ENCODE results near the gene C15orf62.
A peak's percentile ranks its signal among the peaks of the same experiment; 100 is the strongest.

C15orf62 gene

DNA sequence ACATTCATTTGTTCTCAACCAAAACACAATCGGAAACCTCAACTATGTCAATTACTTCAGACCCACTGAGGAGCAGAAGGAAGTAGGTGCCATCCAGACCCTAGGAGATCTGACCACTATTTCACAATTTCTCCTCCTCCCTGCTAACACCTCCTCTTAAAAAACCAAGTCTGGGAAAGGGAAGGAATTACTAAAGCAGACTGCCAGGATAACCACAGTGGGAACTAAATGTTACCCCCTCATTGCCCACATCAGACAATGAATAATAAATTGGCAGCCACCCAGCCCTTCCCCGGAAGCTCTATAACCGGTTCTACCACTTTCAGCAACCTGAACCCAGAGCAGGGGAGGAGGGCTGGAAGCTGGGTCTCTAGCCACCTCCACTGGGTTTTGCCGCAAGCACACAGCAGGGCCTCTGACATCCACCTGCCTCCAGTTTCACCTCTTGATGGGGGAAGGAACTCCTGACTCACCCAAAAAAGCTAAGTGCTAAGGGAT is 17.6 kb downstream of the C15orf62 start:
- H3K36me3 ChIP-seq (ENCODE audit: control insufficient read depth, low read depth, low read length), result no peaks in the 10 kb centered on the region
- H3K9ac ChIP-seq (ENCODE audit: low read length), result peak overlapping the region; percentile 8
- H3K27me3 ChIP-seq (ENCODE audit: control insufficient read depth, insufficient read depth, low read length), result no peaks in the 10 kb centered on the region
- no peak overlapping the region for H3K27ac ChIP-seq (ENCODE audit: low read length)
- no peaks in the 10 kb centered on the region for H3K9me3 ChIP-seq (ENCODE audit: control insufficient read depth, low read depth, low read length)
- H3K4me1 ChIP-seq (ENCODE audit: control insufficient read depth, low read depth, low read length), result peaks cover 24% of the 10 kb centered on the region
- H3K4me3 ChIP-seq (ENCODE audit: low read length), result peak overlapping the region; percentile 42

DNA sequence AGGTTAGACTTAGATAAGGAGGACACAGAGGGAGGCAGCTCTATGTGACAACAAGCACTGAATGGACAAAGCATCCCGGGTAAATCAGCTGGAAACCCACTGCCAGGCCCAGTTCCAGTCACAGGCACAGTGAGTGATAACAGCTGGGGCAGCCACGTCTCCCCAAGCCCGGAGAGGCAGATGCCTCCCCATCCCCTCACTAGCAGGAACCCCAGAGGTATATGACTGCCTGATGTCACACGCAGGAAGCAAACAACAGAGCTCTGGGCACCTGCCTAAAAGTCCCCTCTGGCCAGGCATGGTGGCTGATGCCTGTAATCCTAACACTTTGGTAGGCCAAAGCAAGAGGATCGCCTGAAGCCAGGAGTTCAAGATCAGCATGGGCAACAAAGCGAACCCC is 18.2 kb downstream of the C15orf62 start:
- H3K9ac ChIP-seq (ENCODE audit: low read length), result no peak overlapping the region
- H3K9me3 ChIP-seq (ENCODE audit: control insufficient read depth, low read depth, low read length), result no peaks in the 10 kb centered on the region
- H3K36me3 ChIP-seq (ENCODE audit: control insufficient read depth, low read depth, low read length), result no peaks in the 10 kb centered on the region
- peak overlapping the region; percentile 26 for H3K4me3 ChIP-seq (ENCODE audit: low read length)
- H3K4me1 ChIP-seq (ENCODE audit: control insufficient read depth, low read depth, low read length), result peaks cover 24% of the 10 kb centered on the region
- no peaks in the 10 kb centered on the region for H3K27me3 ChIP-seq (ENCODE audit: control insufficient read depth, insufficient read depth, low read length)
- H3K27ac ChIP-seq (ENCODE audit: low read length), result no peak overlapping the region

DNA sequence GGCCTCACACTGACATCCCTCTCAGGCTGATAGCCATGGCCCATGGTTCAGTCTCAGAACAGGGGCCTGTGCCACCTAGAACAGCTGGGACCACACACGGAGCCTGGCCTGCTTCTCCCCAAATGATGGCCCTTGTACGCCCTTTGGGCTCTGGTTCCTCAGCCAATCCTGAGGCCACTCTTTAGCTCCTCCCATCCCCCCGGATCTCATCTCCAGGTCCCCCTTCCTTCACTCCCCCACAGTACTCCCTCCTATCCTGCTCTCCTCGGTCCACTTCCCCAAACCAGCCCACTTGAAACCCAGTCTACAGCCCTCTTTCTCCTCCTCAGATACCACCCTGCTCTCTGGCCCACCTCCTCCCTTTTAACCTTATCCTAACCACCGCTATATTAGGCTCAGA is 19.3 kb downstream of the C15orf62 start:
- H3K4me1 ChIP-seq (ENCODE audit: control insufficient read depth, low read depth, low read length), result peaks cover 24% of the 10 kb centered on the region
- H3K9ac ChIP-seq (ENCODE audit: low read length), result no peak overlapping the region
- no peak overlapping the region for H3K27ac ChIP-seq (ENCODE audit: low read length)

DNA sequence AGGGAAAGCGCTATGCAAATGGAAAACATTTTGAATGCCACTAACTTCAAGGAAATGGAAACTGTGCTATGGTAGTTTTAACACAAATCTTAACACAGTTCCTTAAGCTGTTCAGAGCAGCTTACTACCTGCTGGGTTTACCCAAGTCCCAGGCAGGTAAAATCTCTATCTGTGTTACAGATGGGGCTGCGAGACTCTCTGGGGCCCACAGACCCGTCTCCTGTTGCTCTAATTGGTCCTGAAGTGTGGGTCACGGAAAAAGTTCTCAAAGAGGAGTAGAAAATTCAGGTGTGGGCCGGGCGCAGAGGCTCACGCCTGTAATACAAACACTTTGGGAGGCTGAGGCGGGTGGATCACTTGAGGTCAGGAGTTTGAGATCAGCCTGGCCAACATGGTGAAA is 20.2 kb downstream of the C15orf62 start:
- Histone ChIP-seq H3K4me1 (ENCODE audit: control insufficient read depth, low read depth, low read length) (peaks cover 24% of the 10 kb centered on the region), H3K27me3 (ENCODE audit: control insufficient read depth, insufficient read depth, low read length) (no peaks in the 10 kb centered on the region), H3K27ac (ENCODE audit: low read length) (no peak overlapping the region), H3K9ac (ENCODE audit: low read length) (no peak overlapping the region), H3K4me3 (ENCODE audit: low read length) (no peak overlapping the region), H3K9me3 (ENCODE audit: control insufficient read depth, low read depth, low read length) (no peaks in the 10 kb centered on the region), H3K36me3 (ENCODE audit: control insufficient read depth, low read depth, low read length) (no peaks in the 10 kb centered on the region)

More for the DNA sequence above, 19.3 kb downstream of the C15orf62 start:
- Histone ChIP-seq H3K27me3 (ENCODE audit: control insufficient read depth, insufficient read depth, low read length) (no peaks in the 10 kb centered on the region), H3K36me3 (ENCODE audit: control insufficient read depth, low read depth, low read length) (no peaks in the 10 kb centered on the region), H3K4me3 (ENCODE audit: low read length) (no peak overlapping the region), H3K9me3 (ENCODE audit: control insufficient read depth, low read depth, low read length) (no peaks in the 10 kb centered on the region)

DNA sequence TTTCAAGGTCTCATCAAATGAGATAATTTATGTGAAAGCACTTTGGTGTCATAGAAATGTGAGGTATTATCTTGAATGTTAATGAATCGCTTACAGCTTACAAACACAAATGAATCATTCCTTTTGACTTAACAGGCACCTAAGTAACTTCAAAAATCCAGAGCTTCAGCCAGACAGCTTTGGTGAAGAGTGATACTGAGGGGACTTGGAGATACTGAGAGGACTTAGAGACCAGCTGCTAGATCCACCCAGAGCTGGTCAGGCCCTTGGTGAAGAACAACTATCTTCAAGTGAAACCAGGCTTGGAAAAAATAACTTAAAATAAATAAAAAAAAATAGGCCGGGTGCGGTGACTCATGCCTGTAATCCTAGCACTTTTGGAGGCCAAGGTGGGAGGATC is 20.9 kb downstream of the C15orf62 start:
- H3K4me3 ChIP-seq (ENCODE audit: low read length), result no peak overlapping the region
- H3K9ac ChIP-seq (ENCODE audit: low read length), result no peak overlapping the region
- H3K27me3 ChIP-seq (ENCODE audit: control insufficient read depth, insufficient read depth, low read length), result no peaks in the 10 kb centered on the region
- peaks cover 20% of the 10 kb centered on the region for H3K4me1 ChIP-seq (ENCODE audit: control insufficient read depth, low read depth, low read length)
- H3K36me3 ChIP-seq (ENCODE audit: control insufficient read depth, low read depth, low read length), result no peaks in the 10 kb centered on the region
- no peaks in the 10 kb centered on the region for H3K9me3 ChIP-seq (ENCODE audit: control insufficient read depth, low read depth, low read length)
- H3K27ac ChIP-seq (ENCODE audit: low read length), result no peak overlapping the region

DNA sequence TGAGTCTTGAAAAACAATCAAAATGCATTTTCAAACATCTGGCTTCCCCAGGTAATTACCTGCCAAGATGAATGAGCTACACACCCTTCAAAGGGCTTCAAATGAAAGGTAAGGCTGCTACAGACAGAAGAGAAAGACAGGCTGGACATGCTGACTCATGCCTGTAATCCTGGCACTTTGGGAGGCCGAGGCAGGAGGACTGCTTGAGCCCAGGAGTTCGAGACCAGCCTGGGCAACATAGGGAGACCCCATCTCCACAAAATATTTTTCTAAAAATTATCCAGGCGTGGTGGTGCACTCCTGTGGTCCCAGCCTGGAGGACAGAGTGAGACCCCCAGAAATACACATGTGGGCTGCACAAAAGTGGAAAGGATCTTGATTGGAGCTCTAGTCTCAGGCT is 22.6 kb downstream of the C15orf62 start:
- H3K36me3 ChIP-seq (ENCODE audit: control insufficient read depth, low read depth, low read length), result no peaks in the 10 kb centered on the region
- H3K27ac ChIP-seq (ENCODE audit: low read length), result no peak overlapping the region
- no peak overlapping the region for H3K9ac ChIP-seq (ENCODE audit: low read length)
- no peak overlapping the region for H3K4me3 ChIP-seq (ENCODE audit: low read length)
- peaks cover 17% of the 10 kb centered on the region for H3K4me1 ChIP-seq (ENCODE audit: control insufficient read depth, low read depth, low read length)
- H3K27me3 ChIP-seq (ENCODE audit: control insufficient read depth, insufficient read depth, low read length), result no peaks in the 10 kb centered on the region
- no peaks in the 10 kb centered on the region for H3K9me3 ChIP-seq (ENCODE audit: control insufficient read depth, low read depth, low read length)

DNA sequence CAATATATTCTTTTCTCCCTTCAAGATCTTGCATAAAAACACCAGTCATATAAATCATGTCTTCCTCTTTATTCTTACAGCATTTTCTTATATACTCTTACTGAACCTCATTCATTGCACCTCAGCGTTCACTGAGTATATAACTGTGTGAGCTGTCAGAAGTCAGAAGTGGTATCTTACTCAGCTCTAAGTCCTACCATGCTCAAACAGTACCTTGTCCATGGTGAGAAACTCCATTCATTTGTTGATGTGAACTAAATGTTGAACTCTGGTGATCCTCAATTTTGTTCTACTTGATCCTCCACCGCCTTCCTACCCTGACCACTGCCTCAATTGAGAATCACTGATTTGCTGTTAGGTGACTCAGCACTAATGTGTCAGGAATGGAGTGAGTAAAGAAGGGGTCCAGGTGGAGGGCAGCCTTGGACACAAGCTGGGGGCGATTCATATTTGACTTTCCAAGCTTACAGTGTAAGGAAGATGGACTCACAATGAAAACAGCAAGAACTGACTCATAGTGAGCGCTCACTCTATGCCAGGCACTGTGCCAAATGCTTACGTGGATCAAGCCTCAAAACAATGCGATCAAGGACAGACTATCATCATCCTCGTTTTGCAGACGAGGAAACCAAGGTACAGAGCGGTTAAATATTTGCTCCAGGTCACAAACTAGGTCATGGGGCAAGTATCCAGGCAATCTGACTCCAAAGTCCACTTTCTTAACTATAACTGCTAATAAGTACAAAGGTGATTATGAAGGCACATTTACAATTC is 23.6 kb downstream of the C15orf62 start:
- no peak overlapping the region for H3K9ac ChIP-seq (ENCODE audit: low read length)
- H3K4me1 ChIP-seq (ENCODE audit: control insufficient read depth, low read depth, low read length), result peaks cover 16% of the 10 kb centered on the region
- no peaks in the 10 kb centered on the region for H3K36me3 ChIP-seq (ENCODE audit: control insufficient read depth, low read depth, low read length)
- H3K9me3 ChIP-seq (ENCODE audit: control insufficient read depth, low read depth, low read length), result no peaks in the 10 kb centered on the region
- H3K4me3 ChIP-seq (ENCODE audit: low read length), result no peak overlapping the region
- H3K27me3 ChIP-seq (ENCODE audit: control insufficient read depth, insufficient read depth, low read length), result no peaks in the 10 kb centered on the region
- no peak overlapping the region for H3K27ac ChIP-seq (ENCODE audit: low read length)

DNA sequence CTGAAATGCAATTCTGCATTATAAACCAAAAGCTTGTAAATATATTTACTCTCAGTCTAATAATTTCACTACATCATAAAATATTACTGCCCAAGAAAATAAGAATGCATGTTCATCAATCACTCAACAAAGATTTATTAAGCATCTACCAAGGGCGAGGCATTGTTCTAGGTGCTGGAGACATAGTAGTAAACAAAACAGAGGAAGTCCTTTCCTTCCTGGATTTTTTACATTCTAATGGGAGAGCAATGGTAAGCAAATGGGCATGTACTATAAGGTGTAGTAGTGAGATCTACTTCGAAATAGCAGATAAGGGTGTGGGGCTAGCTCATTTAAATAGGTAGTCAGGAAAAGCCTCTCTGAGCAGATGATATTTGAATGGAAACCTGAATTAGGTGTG is 26.3 kb downstream of the C15orf62 start:
- Histone ChIP-seq H3K4me1 (ENCODE audit: control insufficient read depth, low read depth, low read length) (peaks cover 22% of the 10 kb centered on the region), H3K27ac (ENCODE audit: low read length) (no peak overlapping the region), H3K4me3 (ENCODE audit: low read length) (no peak overlapping the region), H3K27me3 (ENCODE audit: control insufficient read depth, insufficient read depth, low read length) (no peaks in the 10 kb centered on the region), H3K9me3 (ENCODE audit: control insufficient read depth, low read depth, low read length) (no peaks in the 10 kb centered on the region), H3K36me3 (ENCODE audit: control insufficient read depth, low read depth, low read length) (no peaks in the 10 kb centered on the region), H3K9ac (ENCODE audit: low read length) (no peak overlapping the region)

DNA sequence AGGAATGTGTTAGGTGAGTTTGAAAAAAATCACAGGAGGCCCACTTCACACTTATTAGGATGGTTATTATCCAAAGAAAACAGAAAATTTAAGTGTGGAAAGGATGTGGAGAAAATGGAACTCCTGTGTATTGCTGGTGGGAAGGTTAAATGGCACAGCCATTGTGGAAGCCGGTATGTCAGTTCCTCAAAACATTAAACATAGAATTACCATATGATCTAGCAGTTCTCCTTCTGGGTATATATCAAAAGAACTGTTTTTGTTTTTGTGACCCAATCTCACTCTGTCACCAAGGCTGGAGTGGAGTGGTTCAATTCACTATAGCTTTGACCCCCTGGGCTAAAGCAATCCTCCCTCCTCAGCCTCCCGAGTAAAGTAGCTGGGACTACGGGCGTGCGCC is 26.7 kb downstream of the C15orf62 start:
- Histone ChIP-seq H3K36me3 (ENCODE audit: control insufficient read depth, low read depth, low read length) (no peaks in the 10 kb centered on the region), H3K4me1 (ENCODE audit: control insufficient read depth, low read depth, low read length) (peaks cover 22% of the 10 kb centered on the region), H3K4me3 (ENCODE audit: low read length) (no peak overlapping the region), H3K27ac (ENCODE audit: low read length) (no peak overlapping the region), H3K27me3 (ENCODE audit: control insufficient read depth, insufficient read depth, low read length) (no peaks in the 10 kb centered on the region), H3K9ac (ENCODE audit: low read length) (no peak overlapping the region), H3K9me3 (ENCODE audit: control insufficient read depth, low read depth, low read length) (no peaks in the 10 kb centered on the region)

DNA sequence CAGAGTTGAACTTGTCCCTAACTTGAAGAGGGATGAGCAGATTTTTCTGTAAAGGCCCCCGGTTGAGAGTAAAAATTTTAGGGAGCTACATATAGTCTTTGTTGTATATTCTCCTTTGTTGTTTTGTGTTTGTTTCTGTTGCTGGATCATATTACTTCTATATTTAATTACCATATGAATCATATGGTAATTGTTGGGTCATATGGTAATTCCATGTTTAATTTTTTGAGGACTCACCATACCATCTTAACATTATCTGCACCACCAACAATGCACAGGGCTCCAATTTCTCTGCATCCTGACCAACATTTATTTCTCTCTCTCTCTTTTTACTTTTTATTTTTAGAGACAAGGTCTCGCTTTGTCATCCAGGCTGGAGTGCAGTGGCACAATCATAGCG is 29.7 kb downstream of the C15orf62 start:
- H3K4me3 ChIP-seq (ENCODE audit: low read length), result no peak overlapping the region
- no peaks in the 10 kb centered on the region for H3K9me3 ChIP-seq (ENCODE audit: control insufficient read depth, low read depth, low read length)
- no peaks in the 10 kb centered on the region for H3K36me3 ChIP-seq (ENCODE audit: control insufficient read depth, low read depth, low read length)
- no peak overlapping the region for H3K27ac ChIP-seq (ENCODE audit: low read length)
- H3K9ac ChIP-seq (ENCODE audit: low read length), result no peak overlapping the region
- no peaks in the 10 kb centered on the region for H3K27me3 ChIP-seq (ENCODE audit: control insufficient read depth, insufficient read depth, low read length)
- H3K4me1 ChIP-seq (ENCODE audit: control insufficient read depth, low read depth, low read length), result peaks cover 22% of the 10 kb centered on the region

DNA sequence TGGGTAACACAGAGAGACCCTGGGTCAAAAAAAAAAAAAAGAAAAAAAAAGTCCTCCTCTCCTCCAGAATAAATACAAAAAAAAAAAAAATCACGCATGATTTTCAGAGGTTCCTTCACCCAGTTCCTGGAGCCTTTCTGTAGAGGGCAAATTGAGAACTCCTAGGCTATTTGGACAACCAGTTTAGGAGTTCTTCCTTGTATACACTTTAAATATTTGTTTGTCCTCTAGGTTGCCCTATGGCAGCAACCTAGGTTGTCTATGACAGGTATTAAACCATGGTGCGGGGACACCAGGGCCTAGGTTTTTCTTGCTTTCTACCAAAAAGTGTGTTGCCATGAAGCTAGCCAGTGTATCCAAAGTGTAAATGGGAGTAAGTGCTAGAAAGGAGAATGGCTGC is 33.3 kb downstream of the C15orf62 start:
- Histone ChIP-seq H3K4me1 (ENCODE audit: control insufficient read depth, low read depth, low read length) (peaks cover 18% of the 10 kb centered on the region), H3K9me3 (ENCODE audit: control insufficient read depth, low read depth, low read length) (no peaks in the 10 kb centered on the region), H3K27ac (ENCODE audit: low read length) (no peak overlapping the region), H3K4me3 (ENCODE audit: low read length) (no peak overlapping the region), H3K27me3 (ENCODE audit: control insufficient read depth, insufficient read depth, low read length) (no peaks in the 10 kb centered on the region), H3K9ac (ENCODE audit: low read length) (no peak overlapping the region), H3K36me3 (ENCODE audit: control insufficient read depth, low read depth, low read length) (no peaks in the 10 kb centered on the region)

DNA sequence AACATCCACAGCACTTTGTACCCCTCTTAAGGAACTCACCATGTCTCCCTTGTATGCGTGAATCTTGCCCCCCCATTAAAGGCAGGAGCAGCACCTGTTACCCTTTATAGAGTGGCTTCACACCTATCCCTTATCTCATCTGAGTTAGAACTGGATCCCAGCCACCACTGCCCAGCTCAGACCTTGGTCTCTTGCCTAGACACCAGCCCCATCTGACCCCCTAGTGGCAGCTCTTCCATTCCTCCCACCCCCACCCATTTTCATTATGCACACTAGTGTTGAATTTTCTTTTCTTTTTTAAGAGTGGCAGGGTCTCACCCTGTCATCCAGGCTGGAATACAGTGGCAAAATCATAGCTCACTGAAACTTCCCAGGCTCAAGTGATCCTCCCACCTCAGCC is 33.9 kb downstream of the C15orf62 start:
- H3K9me3 ChIP-seq (ENCODE audit: control insufficient read depth, low read depth, low read length), result no peaks in the 10 kb centered on the region
- no peaks in the 10 kb centered on the region for H3K36me3 ChIP-seq (ENCODE audit: control insufficient read depth, low read depth, low read length)
- H3K27me3 ChIP-seq (ENCODE audit: control insufficient read depth, insufficient read depth, low read length), result no peaks in the 10 kb centered on the region
- H3K4me3 ChIP-seq (ENCODE audit: low read length), result no peak overlapping the region
- peaks cover 12% of the 10 kb centered on the region for H3K4me1 ChIP-seq (ENCODE audit: control insufficient read depth, low read depth, low read length)
- H3K9ac ChIP-seq (ENCODE audit: low read length), result no peak overlapping the region
- no peak overlapping the region for H3K27ac ChIP-seq (ENCODE audit: low read length)

All from iPS-18a (cell line).